Esophagus (tissue), 2 donors: ENCODE measurements around the gene LRRC36. TPM values are rescaled to one million over a fixed set of nuclear protein-coding genes. Genes with fewer than 3 reads are reported as not detected.

Experiments
- H3K27ac ChIP-seq, 2 donors: one replicate each; pipeline ENCODE4 v1.5.1; 2013; ENCODE audit warnings: low read depth in 2 of 2, mild to moderate bottlenecking in 2 of 2, inconsistent platforms in 1 of 2, low read length in 1 of 2, moderate library complexity in 1 of 2
- H3K27me3 ChIP-seq, 2 donors: one replicate each; pipeline ENCODE4 v1.6.1; 2013; ENCODE audit warnings: low read length in 2 of 2, control low read depth in 1 of 2, mild to moderate bottlenecking in 1 of 2; ENCODE audit not compliant: insufficient read depth in 2 of 2, control insufficient read depth in 1 of 2
- H3K36me3 ChIP-seq, 2 donors: one replicate each; pipeline ENCODE4 v1.6.1; 2013; ENCODE audit warnings: low read length in 1 of 2; ENCODE audit not compliant: control insufficient read depth in 2 of 2, insufficient read depth in 2 of 2
- H3K4me1 ChIP-seq, 2 donors: one replicate each; pipeline ENCODE4 v1.6.1; 2013; ENCODE audit warnings: low read length in 1 of 2; ENCODE audit not compliant: control insufficient read depth in 2 of 2, insufficient read depth in 2 of 2
- H3K4me3 ChIP-seq, 2 donors: one replicate each; pipeline ENCODE4 v1.5.1; 2013; ENCODE audit warnings: low read length in 2 of 2, mild to moderate bottlenecking in 2 of 2, low read depth in 1 of 2, moderate library complexity in 1 of 2
- H3K9me3 ChIP-seq, 2 donors: one replicate each; pipeline ENCODE4 v1.6.1; 2013; ENCODE audit warnings: mild to moderate bottlenecking in 2 of 2, low read depth in 1 of 2, low read length in 1 of 2, moderate library complexity in 1 of 2; ENCODE audit not compliant: control insufficient read depth in 2 of 2, insufficient read depth in 1 of 2
- WGBS, 2 donors: extraction: QIAGEN DNeasy Blood & Tissue Kit; methylation state at CpG; one replicate each; pipeline ENCODE4 v1.1.7; 2013; 5-methylcytosine and 5-hydroxymethylcytosine counted together
- polyA plus RNA-seq, 2 donors: library from polyadenylated mRNA; stranded (reverse); fragments of 200-250 nt; gene quantifications; one replicate each; pipeline ENCODE4 v1.2.3, GENCODE V29; 2013
- donor health status: healthy with polysubstance abuse.
- donor health status: Bipolar disorder and iron deficiency.

Gene LRRC36
- polyA plus RNA-seq, 2 donors = 0.02 TPM; not detected in 1

- Histone ChIP-seq H3K4me3 (peak overlapping the region; percentile 16 to 52), H3K27me3 (no peaks in the 10 kb centered on the region), H3K36me3 (peaks cover 0 to 2% of the 10 kb centered on the region in 2 donors), H3K27ac (peak overlapping the region; percentile 28 to 55), H3K9me3 (no peaks in the 10 kb centered on the region), H3K4me1 (peaks cover 15 to 47% of the 10 kb centered on the region in 2 donors)
- WGBS, 2 donors = 50 to 68% methylated on average over 18 of the region's 18 CpGs
Measured at GRCh38 chr16:67392301-67393059, 65.9 kb downstream of the LRRC36 start.

DNA sequence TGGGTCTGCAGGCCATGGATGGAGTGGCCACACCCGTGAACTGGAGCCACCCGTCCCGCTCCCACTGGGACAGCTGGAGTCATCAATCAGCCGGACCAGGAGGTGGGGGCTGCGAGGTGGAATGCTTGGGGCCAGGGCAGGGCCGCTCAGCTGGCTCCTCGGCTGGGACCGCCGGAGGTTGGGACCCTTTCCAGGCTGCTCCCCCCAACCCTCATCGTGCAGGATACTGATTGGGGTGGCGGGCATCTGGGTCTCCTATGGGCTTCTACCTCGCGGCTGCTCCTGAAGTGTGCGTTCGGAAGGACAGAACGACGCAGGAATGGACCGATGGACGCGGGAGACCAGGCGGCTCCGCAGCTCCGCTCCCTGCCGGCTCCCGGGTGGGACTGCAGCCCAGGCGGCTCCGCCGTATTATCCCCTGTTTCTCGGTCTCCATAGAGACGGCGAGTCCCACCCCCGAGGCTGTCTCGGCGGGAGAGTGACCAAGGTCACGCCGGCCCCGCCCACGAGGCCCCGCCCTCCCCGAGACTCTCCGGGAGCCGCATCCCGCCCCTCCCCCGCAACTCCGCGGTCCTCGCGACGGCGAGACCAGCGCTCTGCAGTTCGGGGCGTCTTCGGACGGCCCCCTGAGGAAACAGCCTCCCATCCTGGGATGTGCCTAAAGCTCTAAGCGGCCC lies 66.6 kb downstream of the LRRC36 start, which contains the start of gene TPPP3:
TPPP3 (minus strand) TSS at position 388 of the 677 bp plus-strand sequence. CDS start 2,387 bp downstream, outside the sequence.
- 3% methylated on average over 56 of the region's 56 CpGs for WGBS, 2 donors

GRCh38 chr16:67393788-67394154 lies 67.2 kb downstream of the LRRC36 start:
- Histone ChIP-seq H3K4me1 (peaks cover 17 to 56% of the 10 kb centered on the region in 2 donors), H3K4me3 (peak overlapping the region in 1 of 2 donors; percentile 16)
- 14 to 18% methylated on average over 20 of the region's 20 CpGs for WGBS, 2 donors

More for the DNA sequence above, 66.6 kb downstream of the LRRC36 start, which contains the start of gene TPPP3:
- Histone ChIP-seq H3K27ac (peak within 1 kb of the TSS; percentile 67 to 75), H3K36me3 (peaks cover 0 to 2% of the 10 kb centered on the region in 2 donors), H3K4me1 (peaks cover 15 to 53% of the 10 kb centered on the region in 2 donors), H3K4me3 (peak within 1 kb of the TSS; percentile 16 to 52), H3K9me3 (no peaks in the 10 kb centered on the region), H3K27me3 (no peaks in the 10 kb centered on the region)

GRCh38 chr16:67394155-67395104 lies 67.8 kb downstream of the LRRC36 start:
- Histone ChIP-seq H3K27me3 (no peaks in the 10 kb centered on the region), H3K9me3 (no peaks in the 10 kb centered on the region), H3K4me1 (peaks cover 21 to 57% of the 10 kb centered on the region in 2 donors), H3K36me3 (peaks cover 0 to 2% of the 10 kb centered on the region in 2 donors), H3K27ac (peak overlapping the region; percentile 67 to 75), H3K4me3 (no peak overlapping the region)
- WGBS, 2 donors = 58% methylated on average over 67 to 88 of the region's 88 CpGs

More at GRCh38 chr16:67393788-67394154, 67.2 kb downstream of the LRRC36 start:
- Histone ChIP-seq H3K27me3 (no peaks in the 10 kb centered on the region), H3K36me3 (peaks cover 0 to 2% of the 10 kb centered on the region in 2 donors), H3K27ac (peak overlapping the region; percentile 67 to 75), H3K9me3 (no peaks in the 10 kb centered on the region)

DNA sequence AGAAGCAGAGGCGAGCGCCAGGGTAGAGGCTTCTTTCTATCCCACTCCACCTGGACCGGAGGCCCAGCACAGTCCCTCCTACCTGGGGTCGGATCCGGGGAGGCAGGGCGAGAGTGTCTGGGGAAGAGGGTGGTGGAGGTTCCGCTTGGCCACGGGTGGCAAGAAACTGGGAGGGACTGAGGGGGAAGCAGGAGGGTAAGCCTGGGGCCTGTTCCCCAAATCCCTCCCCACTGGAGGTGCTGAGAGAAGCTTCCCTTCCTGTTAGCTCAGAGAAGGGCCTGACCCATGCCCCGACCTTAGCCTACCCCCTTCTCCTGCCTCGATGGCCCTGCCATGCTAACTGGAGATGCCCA lies 68.5 kb downstream of the LRRC36 start:
- Histone ChIP-seq H3K36me3 (no peaks in the 10 kb centered on the region), H3K4me1 (peaks cover 21 to 61% of the 10 kb centered on the region in 2 donors), H3K4me3 (no peak overlapping the region), H3K9me3 (no peaks in the 10 kb centered on the region), H3K27ac (peak overlapping the region in 1 of 2 donors; percentile 70), H3K27me3 (no peaks in the 10 kb centered on the region)
- WGBS, 2 donors = 71 to 73% methylated on average over 10 of the region's 10 CpGs

- no peak overlapping the region for H3K4me3 ChIP-seq
- H3K4me1 ChIP-seq = peaks cover 21 to 61% of the 10 kb centered on the region in 2 donors
- H3K27me3 ChIP-seq = no peaks in the 10 kb centered on the region
- no peaks in the 10 kb centered on the region for H3K36me3 ChIP-seq
- H3K9me3 ChIP-seq = no peaks in the 10 kb centered on the region
- peak overlapping the region; percentile 69 to 70 for H3K27ac ChIP-seq
- WGBS, 2 donors = 43 to 51% methylated on average over 13 of the region's 13 CpGs
Measured at GRCh38 chr16:67395458-67396158, 69.0 kb downstream of the LRRC36 start.

GRCh38 chr16:67396159-67397035 lies 69.8 kb downstream of the LRRC36 start:
- H3K36me3 ChIP-seq = no peaks in the 10 kb centered on the region
- H3K27ac ChIP-seq = peak overlapping the region; percentile 69 to 70
- H3K9me3 ChIP-seq = no peaks in the 10 kb centered on the region
- WGBS, 2 donors = 25 to 27% methylated on average over 31 of the region's 31 CpGs
- H3K27me3 ChIP-seq = no peaks in the 10 kb centered on the region
- H3K4me3 ChIP-seq = no peak overlapping the region
- peaks cover 21 to 58% of the 10 kb centered on the region in 2 donors for H3K4me1 ChIP-seq

- Histone ChIP-seq H3K4me3 (no peak overlapping the region), H3K9me3 (no peaks in the 10 kb centered on the region), H3K27me3 (no peaks in the 10 kb centered on the region), H3K4me1 (peaks cover 16 to 53% of the 10 kb centered on the region in 2 donors), H3K27ac (peak overlapping the region; percentile 58 to 62), H3K36me3 (no peaks in the 10 kb centered on the region)
- WGBS, 2 donors = 55 to 67% methylated on average over 15 of the region's 15 CpGs
Measured at GRCh38 chr16:67397036-67397801, 70.6 kb downstream of the LRRC36 start.
